Measurements from ENCODE around the gene TRIM62.

Gene TRIM62

DNA sequence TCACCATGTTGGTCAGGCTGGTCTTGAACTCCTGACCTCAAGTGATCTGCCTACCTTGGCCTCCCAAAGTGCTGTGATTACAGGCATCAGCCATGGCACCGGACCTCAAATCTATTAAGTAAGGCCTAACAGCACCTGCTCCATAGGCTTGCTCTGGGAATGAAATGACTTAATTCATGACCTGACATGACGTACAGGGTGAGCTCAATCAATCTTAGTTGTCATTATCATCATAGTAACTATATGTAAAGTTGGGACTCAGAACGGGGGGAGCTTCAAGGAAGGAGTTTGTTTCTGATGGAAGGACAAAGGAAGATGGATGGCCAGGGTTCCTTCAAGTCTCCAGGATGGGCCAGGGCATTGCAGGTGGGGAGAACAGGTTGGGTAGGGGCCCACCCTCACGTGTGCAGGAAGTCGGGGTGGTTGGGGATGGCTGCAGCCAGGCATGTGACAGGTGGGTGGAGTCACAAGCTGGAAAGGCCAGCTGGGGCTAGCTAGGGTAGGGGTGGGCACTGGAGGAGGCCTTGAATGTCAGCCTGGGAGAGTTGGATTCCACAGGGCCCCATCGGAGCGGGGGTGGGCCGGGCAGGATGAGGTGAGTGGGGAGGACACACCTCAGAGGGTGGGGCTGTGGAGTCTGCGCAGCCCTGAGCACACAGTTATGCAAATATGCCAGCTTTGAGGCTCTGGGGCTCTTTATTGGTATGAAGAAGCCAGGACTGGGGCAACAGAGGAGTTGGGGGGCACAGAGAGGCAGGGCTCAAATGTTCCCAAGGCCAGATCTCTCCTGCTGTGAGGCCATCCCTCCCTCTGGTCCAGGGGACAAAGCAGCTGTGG lies 9.6 kb downstream of the TRIM62 start:
- Histone ChIP-seq H3K9me3 (ENCODE audit: insufficient read depth, low read length) (no peaks in the 10 kb centered on the region), H3K4me3 (ENCODE audit: insufficient read length, low read depth) (no peak overlapping the region), H3K9ac (ENCODE audit: insufficient read length, low read depth) (no peak overlapping the region), H3K4me1 (ENCODE audit: insufficient read depth, insufficient read length) (peaks cover 40% of the 10 kb centered on the region), H3K27me3 (ENCODE audit: insufficient read depth, insufficient read length) (no peaks in the 10 kb centered on the region), H3K36me3 (ENCODE audit: insufficient read depth, insufficient read length, low read length) (peaks cover 4% of the 10 kb centered on the region)
- no peak for DNase-seq (ENCODE audit: low read depth, low spot score)
- TF ChIP-seq YY1 (IDR thresholded peaks at IDR 0.05; ENCODE audit: insufficient read depth, insufficient read length) (no peak), SUZ12 (IDR thresholded peaks at IDR 0.05; ENCODE audit: extremely low read depth, insufficient read depth, insufficient read length) (no peak), ZNF274 (IDR thresholded peaks at IDR 0.05; ENCODE audit: low read depth, low read length) (no peak)

DNA sequence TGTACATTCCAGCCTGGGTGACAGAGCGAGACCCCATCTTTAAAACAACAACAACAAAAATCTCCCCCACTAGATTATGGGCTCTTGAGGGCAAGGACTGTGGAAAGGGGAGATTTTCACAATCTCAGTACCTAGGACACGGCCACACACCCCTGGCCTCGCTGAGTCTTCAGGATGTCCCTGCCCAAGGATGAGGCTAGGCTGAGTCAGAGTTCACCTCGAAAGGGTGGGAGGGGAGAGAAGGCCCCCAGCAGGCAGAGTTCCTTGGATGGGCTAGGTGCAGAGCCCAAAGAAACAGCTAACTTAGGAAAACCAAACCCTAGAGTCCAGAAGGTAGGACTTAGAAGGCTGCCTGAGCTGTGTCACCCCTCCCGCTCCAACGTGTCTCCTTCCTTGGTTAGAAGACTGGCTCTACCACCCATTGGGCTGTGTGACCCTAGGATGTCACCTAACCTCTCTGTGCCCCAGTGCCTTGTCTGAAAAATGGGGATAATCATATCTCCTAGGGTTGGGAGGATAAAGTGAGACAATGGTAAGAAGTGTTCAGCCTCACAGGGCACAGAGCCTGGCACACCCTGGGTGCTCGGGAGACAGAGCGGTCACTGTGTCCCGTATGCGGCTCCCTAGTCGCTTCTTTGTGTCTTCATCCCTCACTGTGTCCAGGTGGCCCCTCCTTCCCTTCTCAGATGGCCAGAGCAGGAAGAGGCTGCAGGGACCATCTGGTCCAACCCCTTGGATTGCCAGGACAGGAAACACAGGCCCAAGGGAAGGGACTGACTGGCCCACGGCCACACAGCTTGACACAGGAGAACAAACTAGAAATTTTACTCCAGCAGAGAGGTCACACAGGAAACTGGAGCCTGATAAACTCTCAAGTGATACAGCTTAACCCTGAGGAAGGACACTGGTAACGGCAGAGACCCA lies 11.2 kb downstream of the TRIM62 start:
- Histone ChIP-seq H3K4me3 (ENCODE audit: insufficient read length, low read depth) (no peak overlapping the region), H3K36me3 (ENCODE audit: insufficient read depth, insufficient read length, low read length) (peaks cover 4% of the 10 kb centered on the region), H3K9me3 (ENCODE audit: insufficient read depth, low read length) (no peaks in the 10 kb centered on the region), H3K9ac (ENCODE audit: insufficient read length, low read depth) (no peak overlapping the region), H3K4me1 (ENCODE audit: insufficient read depth, insufficient read length) (peaks cover 39% of the 10 kb centered on the region), H3K27me3 (ENCODE audit: insufficient read depth, insufficient read length) (no peaks in the 10 kb centered on the region)
- TF ChIP-seq ZNF274 (IDR thresholded peaks at IDR 0.05; ENCODE audit: low read depth, low read length), result no peak
- no peak for TF ChIP-seq SUZ12 (IDR thresholded peaks at IDR 0.05; ENCODE audit: extremely low read depth, insufficient read depth, insufficient read length)
- no peak for TF ChIP-seq YY1 (IDR thresholded peaks at IDR 0.05; ENCODE audit: insufficient read depth, insufficient read length)
- no peak for DNase-seq (ENCODE audit: low read depth, low spot score)

DNA sequence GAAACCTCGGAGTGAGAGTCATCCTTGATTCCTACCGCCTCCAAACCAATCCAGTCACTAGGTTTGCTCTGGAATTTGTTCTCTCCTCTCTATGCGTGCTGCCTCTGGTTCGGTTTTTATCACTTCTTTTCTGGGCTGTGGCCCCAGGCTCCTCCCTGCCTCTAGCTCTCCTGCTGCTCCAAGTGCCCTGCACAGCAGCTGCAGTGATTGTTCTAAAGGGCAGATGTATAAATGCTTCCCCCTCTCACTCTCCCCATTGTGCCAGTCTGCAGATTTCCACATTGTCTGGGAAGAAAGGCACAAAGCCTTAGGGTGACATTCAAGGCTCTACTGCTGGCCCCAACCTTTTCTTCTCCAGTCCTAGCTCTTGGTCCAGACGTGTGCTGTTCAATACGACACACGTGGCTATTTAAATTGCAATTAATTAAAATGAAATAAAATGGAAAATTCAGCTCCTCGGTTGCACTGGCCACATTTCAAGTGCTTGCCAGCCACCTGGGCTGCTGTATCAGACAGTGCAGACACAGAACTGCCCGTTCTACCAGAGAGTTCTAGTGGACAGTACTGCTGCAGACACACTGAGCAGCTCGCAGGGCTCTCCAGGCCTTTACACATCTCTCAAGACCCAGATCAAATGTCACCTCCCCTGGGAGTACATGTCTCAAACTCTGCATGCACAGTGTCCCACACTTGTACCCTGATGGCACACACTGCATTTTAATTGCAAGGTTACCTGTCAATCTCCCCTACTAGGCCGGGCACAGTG lies 12.4 kb downstream of the TRIM62 start:
- H3K4me3 ChIP-seq (ENCODE audit: insufficient read length, low read depth), result no peak overlapping the region
- DNase-seq (ENCODE audit: low read depth, low spot score), result no peak
- peaks cover 43% of the 10 kb centered on the region for H3K4me1 ChIP-seq (ENCODE audit: insufficient read depth, insufficient read length)
- TF ChIP-seq SUZ12 (IDR thresholded peaks at IDR 0.05; ENCODE audit: extremely low read depth, insufficient read depth, insufficient read length) (no peak), YY1 (IDR thresholded peaks at IDR 0.05; ENCODE audit: insufficient read depth, insufficient read length) (no peak), ZNF274 (IDR thresholded peaks at IDR 0.05; ENCODE audit: low read depth, low read length) (no peak)
- peak overlapping the region; percentile 18 for H3K9ac ChIP-seq (ENCODE audit: insufficient read length, low read depth)
- H3K9me3 ChIP-seq (ENCODE audit: insufficient read depth, low read length), result no peaks in the 10 kb centered on the region
- no peaks in the 10 kb centered on the region for H3K27me3 ChIP-seq (ENCODE audit: insufficient read depth, insufficient read length)
- peaks cover 4% of the 10 kb centered on the region for H3K36me3 ChIP-seq (ENCODE audit: insufficient read depth, insufficient read length, low read length)

DNA sequence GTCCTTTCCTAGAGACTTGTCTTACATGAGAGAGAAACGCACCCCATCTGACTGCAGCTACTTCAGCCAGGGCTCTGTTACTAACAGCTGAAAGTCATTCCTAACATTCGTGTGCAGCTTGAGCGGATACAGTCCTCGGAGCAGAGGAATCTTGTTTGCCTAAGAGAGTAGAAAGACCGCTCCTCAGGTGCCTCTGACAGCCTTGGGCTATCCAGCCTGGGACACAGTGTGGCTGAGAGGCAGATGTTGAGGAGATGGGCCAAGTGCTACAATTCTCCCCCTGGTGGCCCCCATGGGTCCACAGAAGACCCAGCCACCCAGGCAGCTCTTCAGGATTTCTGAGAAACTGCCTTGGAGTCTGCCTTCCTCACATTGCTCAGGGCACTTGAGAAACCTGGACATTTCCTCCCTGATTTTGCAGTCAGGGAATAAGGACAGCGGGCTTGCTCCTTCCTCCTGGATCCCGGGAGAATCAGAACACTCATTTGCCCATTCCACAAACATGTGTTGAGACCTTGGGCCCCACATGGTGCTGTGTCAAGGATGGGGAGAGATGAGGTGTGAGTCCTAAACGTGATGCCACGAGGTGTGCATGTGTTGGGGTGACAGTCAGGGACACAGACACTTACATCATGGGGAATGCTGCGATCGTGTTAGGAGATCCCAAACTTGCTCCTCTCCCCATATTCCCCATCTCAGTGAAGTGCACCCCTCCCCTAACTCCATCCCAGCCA lies 13.1 kb downstream of the TRIM62 start:
- TF ChIP-seq YY1 (IDR thresholded peaks at IDR 0.05; ENCODE audit: insufficient read depth, insufficient read length), result no peak
- no peak for TF ChIP-seq SUZ12 (IDR thresholded peaks at IDR 0.05; ENCODE audit: extremely low read depth, insufficient read depth, insufficient read length)
- TF ChIP-seq ZNF274 (IDR thresholded peaks at IDR 0.05; ENCODE audit: low read depth, low read length), result no peak
- Histone ChIP-seq H3K9ac (ENCODE audit: insufficient read length, low read depth) (peak overlapping the region; percentile 18), H3K4me1 (ENCODE audit: insufficient read depth, insufficient read length) (peaks cover 51% of the 10 kb centered on the region), H3K4me3 (ENCODE audit: insufficient read length, low read depth) (no peak overlapping the region), H3K27me3 (ENCODE audit: insufficient read depth, insufficient read length) (no peaks in the 10 kb centered on the region), H3K9me3 (ENCODE audit: insufficient read depth, low read length) (no peaks in the 10 kb centered on the region), H3K36me3 (ENCODE audit: insufficient read depth, insufficient read length, low read length) (peaks cover 4% of the 10 kb centered on the region)
- DNase-seq (ENCODE audit: low read depth, low spot score), result no peak

DNA sequence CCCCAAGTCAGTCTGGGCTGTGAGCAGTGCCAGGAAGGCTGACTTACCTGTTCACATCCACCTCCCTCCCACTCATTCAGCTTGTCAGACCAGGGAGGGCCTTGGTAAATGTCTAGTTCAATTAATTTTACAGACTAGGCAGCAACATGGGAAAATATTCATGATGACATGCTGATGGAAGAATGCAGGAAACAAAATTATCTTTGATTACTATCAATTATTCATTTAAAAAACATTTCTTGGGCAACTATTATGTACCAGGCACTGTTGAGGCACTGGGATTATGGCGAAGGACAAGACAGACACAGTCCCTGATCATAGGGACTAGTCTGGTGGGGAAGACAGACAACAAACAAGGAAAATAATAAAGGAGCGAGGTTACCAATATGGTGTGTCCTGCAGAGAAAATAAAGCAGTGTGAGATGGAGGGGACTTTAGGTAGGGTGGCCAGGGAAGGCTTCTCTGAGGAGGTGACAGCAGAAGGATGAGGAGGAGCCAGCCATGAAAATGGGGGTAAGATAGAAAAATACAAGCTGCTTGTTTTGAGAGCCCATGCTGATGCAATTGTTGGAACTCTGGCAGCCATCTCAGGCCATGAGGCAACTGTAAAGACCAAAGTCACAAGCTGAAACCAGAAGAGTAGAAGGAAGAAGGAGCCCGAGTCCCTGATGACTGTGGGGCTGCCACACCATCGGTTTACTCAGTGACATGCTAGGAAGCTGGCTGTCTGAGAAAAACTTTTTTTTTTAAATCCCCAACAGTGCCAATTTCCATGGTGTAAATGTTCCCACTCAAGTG lies 14.0 kb downstream of the TRIM62 start:
- Histone ChIP-seq H3K4me3 (ENCODE audit: insufficient read length, low read depth) (no peak overlapping the region), H3K27me3 (ENCODE audit: insufficient read depth, insufficient read length) (no peaks in the 10 kb centered on the region), H3K4me1 (ENCODE audit: insufficient read depth, insufficient read length) (peaks cover 47% of the 10 kb centered on the region), H3K36me3 (ENCODE audit: insufficient read depth, insufficient read length, low read length) (peaks cover 4% of the 10 kb centered on the region), H3K9ac (ENCODE audit: insufficient read length, low read depth) (no peak overlapping the region), H3K9me3 (ENCODE audit: insufficient read depth, low read length) (no peaks in the 10 kb centered on the region)
- DNase-seq (ENCODE audit: low read depth, low spot score), result no peak
- TF ChIP-seq YY1 (IDR thresholded peaks at IDR 0.05; ENCODE audit: insufficient read depth, insufficient read length) (no peak), SUZ12 (IDR thresholded peaks at IDR 0.05; ENCODE audit: extremely low read depth, insufficient read depth, insufficient read length) (no peak), ZNF274 (IDR thresholded peaks at IDR 0.05; ENCODE audit: low read depth, low read length) (no peak)

DNA sequence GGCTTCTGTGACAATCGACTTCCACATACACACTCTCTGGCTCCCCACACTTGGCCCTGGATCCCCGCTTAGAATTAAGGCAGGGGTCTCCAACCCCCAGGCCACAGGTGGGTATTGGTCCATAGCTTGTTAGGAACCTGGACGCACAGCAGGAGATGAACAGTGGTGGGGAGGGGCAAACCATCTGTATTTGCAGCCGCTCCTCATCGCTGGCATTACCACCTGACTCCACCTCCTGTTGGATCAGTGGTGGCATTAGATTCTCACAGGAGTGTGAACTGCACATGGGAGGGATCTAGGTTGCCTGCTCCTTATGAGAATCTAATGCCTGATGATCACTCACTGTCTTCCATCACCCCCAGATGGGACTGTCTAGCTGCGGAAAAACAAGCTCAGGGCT lies 16.0 kb downstream of the TRIM62 start:
- H3K9me3 ChIP-seq (ENCODE audit: insufficient read depth, low read length), result no peaks in the 10 kb centered on the region
- H3K4me1 ChIP-seq (ENCODE audit: insufficient read depth, insufficient read length), result peaks cover 54% of the 10 kb centered on the region
- no peak overlapping the region for H3K9ac ChIP-seq (ENCODE audit: insufficient read length, low read depth)
- H3K27me3 ChIP-seq (ENCODE audit: insufficient read depth, insufficient read length), result peaks cover 10% of the 10 kb centered on the region
- TF ChIP-seq ZNF274 (IDR thresholded peaks at IDR 0.05; ENCODE audit: low read depth, low read length) (no peak), SUZ12 (IDR thresholded peaks at IDR 0.05; ENCODE audit: extremely low read depth, insufficient read depth, insufficient read length) (no peak), YY1 (IDR thresholded peaks at IDR 0.05; ENCODE audit: insufficient read depth, insufficient read length) (no peak)
- H3K36me3 ChIP-seq (ENCODE audit: insufficient read depth, insufficient read length, low read length), result peaks cover 4% of the 10 kb centered on the region
- no peak overlapping the region for H3K4me3 ChIP-seq (ENCODE audit: insufficient read length, low read depth)
- no peak for DNase-seq (ENCODE audit: low read depth, low spot score)
